ENCODE results near the gene SEC61A1. TPM values are rescaled to one million over a fixed set of nuclear protein-coding genes. Genes with fewer than 3 reads are reported as not detected.
A peak's percentile ranks its signal among the peaks of the same experiment; 100 is the strongest.

Gene SEC61A1
- total RNA-seq, 1 experiment from 2014 or later: 249 TPM

GRCh38 chr3:128077665-128078064, 25.4 kb downstream of the SEC61A1 start:
- no peak for DNase-seq (ENCODE audit: low spot score)

DNA sequence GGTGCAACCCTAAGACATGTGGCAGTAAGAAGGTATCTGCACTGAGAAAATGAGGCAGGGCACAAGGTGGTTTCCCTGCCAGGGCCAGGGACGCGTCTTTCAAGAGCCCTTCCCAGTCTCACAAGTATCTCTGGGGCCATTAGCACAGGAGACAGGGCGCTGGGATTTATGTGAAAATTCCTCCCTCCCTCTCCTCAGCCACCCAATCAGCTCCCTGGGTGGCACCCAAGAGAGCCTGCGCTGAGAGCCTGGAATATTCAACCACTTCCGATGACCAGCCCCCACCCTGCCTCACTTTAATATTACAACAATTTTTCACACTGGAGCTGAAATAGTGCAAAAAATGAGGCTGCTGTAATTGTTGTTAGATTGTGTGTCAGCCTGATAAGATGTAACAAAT, 26.1 kb downstream of the SEC61A1 start:
- no peak for DNase-seq (ENCODE audit: low spot score)

GRCh38 chr3:128078875-128079274, 26.6 kb downstream of the SEC61A1 start:
- no peak for DNase-seq (ENCODE audit: low spot score)

DNA sequence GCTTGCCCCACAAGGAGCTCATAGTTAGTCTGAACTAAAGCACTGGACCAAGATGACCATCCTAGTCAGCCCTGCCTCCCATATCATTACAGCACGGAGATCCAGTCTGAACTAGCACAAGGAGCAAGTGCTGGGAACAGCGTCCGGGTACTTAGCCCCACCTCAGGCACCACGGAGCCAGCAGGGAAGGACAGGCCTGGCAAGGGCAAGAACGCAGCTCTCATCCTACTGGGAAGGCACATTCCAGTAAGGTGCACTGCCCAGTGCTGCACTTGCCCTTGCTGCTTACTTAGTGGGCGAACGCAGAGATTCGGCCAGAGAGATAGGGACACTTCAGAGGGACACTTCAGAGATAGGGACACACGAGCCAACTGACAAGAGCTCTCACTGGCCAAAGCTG, 27.6 kb downstream of the SEC61A1 start:
- DNase-seq (ENCODE audit: low spot score): no peak

DNA sequence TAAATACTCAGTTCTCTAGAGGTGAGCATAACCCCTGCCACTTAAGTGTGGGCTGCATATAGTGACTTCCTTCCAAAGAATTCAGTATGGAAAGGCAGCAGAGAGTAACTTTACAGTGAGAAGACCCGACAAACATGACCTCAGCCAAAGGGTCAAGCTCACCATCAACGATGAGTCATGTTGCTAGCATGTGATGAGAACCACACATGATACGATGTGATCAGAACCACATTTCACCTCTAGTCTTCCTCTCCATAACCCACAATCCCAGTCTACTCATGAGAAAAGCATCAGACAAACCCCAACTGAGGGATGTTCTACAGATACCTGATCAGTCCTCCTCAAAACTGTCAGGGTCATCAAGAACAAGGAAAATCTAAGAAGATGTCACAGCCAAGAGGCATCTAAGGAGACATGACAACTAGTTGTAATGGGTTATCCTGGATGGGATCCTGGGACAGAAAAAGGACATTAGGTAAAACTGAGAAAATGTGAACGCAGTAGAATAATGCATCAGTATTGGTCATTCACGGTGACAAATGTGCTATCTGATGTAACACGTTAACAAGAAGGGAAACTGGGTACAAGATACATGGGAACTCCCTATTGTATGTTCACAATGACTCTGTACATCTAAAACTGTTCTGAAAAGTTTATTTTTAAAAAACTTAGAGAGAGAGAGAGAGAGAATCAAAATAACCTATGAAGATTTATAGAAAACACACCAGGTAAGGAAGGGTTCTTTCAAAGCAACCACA, 28.3 kb downstream of the SEC61A1 start:
- DNase-seq (ENCODE audit: low spot score): peak; percentile 41

GRCh38 chr3:128081226-128081625, 29.0 kb downstream of the SEC61A1 start:
- DNase-seq (ENCODE audit: low spot score): no peak

DNA sequence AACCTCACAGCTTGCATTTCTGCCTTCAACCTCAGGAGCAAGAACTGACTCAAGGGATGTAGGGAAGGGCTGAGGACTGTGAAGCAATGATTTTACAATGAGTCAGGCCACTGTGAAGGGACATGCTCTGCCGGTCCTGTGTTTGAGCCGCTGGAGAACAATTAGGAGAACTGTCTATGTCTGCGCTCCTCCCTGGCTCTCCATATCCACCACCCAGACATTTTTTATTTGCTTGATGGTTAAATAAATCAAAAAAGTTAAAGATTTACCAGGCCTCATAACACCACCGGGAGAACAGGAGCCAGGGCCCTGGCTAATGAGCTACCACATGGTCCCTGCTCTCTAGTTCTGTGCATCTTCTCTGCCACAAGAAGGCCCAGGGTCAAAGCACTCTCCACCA, 29.6 kb downstream of the SEC61A1 start:
- peak; percentile 86 for DNase-seq (ENCODE audit: low spot score)

DNA sequence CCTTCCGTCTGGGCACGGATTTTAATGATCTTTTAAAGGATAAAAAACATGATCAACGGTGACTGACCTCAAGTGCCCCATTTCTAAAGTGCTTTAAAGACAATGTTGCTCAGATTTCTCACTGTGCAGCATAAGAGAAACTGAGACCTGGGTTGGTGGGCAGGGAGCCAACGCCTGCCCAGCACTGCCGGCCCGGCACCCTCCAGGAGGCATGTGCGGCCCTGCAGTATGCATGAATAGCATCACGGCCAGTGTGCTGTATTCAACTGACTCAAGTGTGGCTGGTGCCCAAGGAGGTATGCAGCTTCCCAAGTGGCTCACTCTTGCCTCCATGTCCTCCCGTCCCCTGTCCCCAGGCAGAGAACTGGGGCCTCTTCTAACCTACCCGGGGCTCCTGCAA, 30.3 kb downstream of the SEC61A1 start:
- no peak for DNase-seq (ENCODE audit: low spot score)

- DNase-seq (ENCODE audit: low spot score): no peak
Observed at GRCh38 chr3:128083396-128083795, 31.2 kb downstream of the SEC61A1 start.

GRCh38 chr3:128083980-128084674, 31.9 kb downstream of the SEC61A1 start:
- DNase-seq (ENCODE audit: low spot score): no peak

- no peak for DNase-seq (ENCODE audit: low spot score)
Observed at GRCh38 chr3:128084675-128085021, 32.4 kb downstream of the SEC61A1 start.

DNA sequence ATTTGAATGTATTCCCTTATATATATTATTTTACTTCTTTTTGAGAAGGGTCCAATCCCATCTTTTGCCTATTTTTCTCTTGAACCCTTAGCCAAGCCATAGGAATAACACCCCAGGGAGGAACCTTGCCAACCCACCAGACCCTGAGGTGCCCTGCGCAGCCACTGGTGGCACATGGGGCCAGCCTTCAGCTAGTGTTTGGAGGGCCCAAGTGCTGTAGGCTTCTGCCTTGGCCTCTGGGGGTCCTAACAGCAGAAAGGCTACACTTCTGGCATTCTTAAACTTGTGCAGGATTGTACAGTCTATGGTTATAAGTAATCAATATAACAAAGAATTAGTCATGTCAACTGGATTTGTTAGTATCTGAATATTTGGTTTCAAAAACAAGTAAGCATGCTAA, 36.9 kb downstream of the SEC61A1 start:
- no peak for DNase-seq (ENCODE audit: low spot score)

DNA sequence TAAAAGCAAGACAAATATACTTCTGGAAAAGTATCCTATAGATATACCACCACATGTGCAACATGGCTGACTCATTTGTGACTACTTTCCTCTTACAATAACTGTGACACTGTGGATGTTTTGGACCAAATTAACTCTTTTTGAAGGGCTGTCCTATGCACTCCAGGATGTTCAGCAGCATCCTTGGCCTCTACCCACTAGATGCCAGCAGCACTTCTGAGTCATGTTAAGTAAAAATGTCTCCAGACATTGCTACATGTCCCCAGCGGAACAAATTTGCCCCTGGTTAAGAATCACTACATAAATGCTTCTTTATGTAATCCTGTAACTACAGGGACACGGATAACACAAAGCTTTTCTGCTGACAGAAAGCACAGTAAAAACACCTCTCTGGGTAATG, 39.3 kb downstream of the SEC61A1 start:
- no peak for DNase-seq (ENCODE audit: low spot score)

- no peak for DNase-seq (ENCODE audit: low spot score)
Observed at GRCh38 chr3:128094295-128095151, 42.3 kb downstream of the SEC61A1 start.

DNA sequence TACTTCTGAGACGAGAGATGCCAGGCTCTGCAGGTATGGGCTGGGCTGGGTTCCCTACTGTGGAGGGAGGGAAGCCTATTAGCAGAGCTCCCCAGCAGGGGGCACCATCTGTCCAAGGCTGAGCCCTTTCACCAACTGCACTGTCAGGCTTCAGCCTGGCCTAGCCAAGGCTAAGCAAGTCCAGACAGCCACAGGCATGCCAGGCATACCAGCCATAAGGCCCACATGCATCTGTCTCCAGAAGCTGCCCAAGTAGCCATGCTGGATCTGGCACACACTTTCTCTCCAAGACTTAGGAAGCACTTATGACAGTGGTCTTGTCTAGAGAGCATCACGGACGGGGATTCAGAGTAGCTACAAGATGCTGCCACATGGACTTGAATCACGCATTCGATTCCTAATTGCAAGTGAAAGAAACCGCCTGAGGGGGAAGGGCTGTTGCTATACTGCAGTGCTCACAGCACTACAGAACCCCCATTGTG, 43.0 kb downstream of the SEC61A1 start:
- peak; percentile 92 for DNase-seq (ENCODE audit: low spot score)

DNA sequence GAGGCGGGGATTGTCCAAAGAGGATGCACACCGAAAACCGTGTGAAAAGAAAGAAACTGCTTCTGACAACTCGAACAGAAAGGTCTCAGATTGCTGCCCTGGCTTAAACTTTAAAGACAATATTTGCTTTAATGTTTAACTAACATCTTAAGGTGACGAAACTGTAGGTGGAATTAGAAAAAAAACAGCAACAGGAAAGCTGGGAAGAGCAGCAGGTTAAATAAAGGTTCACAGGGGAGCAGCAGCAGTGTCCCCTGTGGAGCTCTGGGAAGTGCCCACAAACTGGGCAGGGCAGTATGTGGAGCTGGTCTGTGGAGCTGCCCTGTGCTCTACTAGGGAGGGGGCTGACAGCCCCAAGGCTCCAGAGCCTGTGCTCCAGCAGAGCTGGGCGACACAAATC, 46.0 kb downstream of the SEC61A1 start:
- DNase-seq (ENCODE audit: low spot score): no peak

- no peak for DNase-seq (ENCODE audit: low spot score)
Observed at GRCh38 chr3:128100161-128100560, 47.9 kb downstream of the SEC61A1 start.

- DNase-seq (ENCODE audit: low spot score): no peak
Observed at GRCh38 chr3:128100638-128101037, 48.4 kb downstream of the SEC61A1 start.

DNA sequence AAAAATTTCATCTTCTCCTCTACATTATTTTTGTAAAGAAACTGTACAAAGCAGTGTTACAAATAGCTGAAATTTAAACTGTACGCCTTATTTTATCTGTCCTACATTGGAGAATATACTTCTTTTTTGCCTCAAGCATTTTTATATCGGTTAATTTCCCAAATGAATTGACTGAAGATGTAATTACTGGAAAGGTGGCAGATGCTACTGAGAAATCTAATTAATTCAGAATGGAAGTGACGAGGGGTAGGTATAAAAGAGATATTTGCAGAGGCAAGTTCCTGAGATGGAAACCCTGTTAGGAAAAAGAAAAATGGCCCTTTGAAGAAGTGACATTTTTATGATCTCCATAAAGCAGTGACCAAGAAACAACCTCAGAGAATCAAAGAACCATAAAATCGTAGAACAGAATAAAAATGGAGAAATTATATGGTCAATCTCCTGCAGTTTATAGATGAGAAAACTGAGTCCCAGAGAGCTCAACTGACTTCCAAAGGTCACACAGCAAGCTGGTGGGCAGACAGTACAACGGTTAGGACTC, 51.0 kb downstream of the SEC61A1 start:
- DNase-seq (ENCODE audit: low spot score): no peak

- no peak for DNase-seq (ENCODE audit: low spot score)
Observed at GRCh38 chr3:128107834-128108233, 55.6 kb downstream of the SEC61A1 start.

DNA sequence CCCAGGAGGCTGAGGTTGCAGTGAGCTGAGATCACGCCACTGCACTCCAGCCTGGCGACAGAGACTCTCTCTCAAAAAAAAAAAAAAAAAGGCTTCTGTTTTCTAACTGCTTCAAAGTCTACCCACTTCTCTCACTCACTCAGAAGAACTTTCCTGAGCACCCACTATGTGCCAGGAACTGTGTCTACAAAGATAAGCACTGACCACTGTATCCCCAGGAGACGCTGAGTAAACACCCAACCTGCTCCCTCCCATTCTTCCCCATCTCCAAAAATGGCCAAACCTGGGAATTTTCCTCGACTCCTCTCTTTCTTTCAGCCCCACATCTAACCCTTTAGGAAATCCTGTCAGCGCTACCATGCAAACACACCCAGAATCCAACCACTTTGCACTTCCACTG, 58.9 kb downstream of the SEC61A1 start:
- no peak for DNase-seq (ENCODE audit: low spot score)

All from HT-29 (cell line).